ENCODE data around the gene SIRPG. TPM values are rescaled to one million over a fixed set of nuclear protein-coding genes. Genes with fewer than 3 reads are reported as not detected.

Gene SIRPG
- total and polyA plus RNA-seq, 8 donors: 0.98 to 1.1 TPM; not detected in 6

DNA sequence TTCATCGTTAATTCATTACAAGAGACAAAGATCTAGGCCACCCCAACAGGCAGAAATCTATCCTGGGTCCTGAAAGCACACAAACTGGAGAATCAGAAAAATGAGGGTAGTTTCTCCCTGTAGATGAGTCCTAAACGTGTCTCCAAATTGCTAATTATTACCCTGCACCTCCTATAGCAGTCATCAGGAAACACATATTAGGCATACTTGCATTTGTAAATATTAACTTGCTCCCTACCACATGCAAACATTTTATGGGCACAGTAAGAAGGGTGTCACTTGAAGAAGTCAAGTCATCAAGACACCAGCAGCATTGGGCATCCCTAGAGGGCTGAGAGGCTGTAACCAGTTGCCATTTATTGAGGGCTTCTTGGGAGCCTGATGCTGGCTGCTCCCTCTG, 19.8 kb downstream of the SIRPG start:
- no peak for DNase-seq
- 65 to 81% (median 68%) methylated on average over 2 of the region's 2 CpGs for WGBS, 5 donors
- no peak for TF ChIP-seq EP300 (IDR thresholded peaks at IDR 0.05)
- no peak for TF ChIP-seq POLR2A (IDR thresholded peaks at IDR 0.05)
- TF ChIP-seq CTCF (IDR thresholded peaks at IDR 0.05): no peak
- no peak for TF ChIP-seq POLR2AphosphoS5 (IDR thresholded peaks at IDR 0.05)
- no peaks in the 10 kb centered on the region for H3K27me3 ChIP-seq
- intact Hi-C loops (cut with DNase I; ENCODE audit: low total_unique reads): no loop called here
- H3K9me3 ChIP-seq: peaks cover 0 to 7% (median 2%) of the 10 kb centered on the region in 4 donors
- H3K4me1 ChIP-seq: no peaks in the 10 kb centered on the region
- no peak overlapping the region for H3K4me3 ChIP-seq
- H3K36me3 ChIP-seq: no peaks in the 10 kb centered on the region
- no peak overlapping the region for H3K27ac ChIP-seq

- H3K27me3 ChIP-seq: no peaks in the 10 kb centered on the region
- intact Hi-C loops (cut with DNase I; ENCODE audit: low total_unique reads): no loop called here
- no peak overlapping the region for H3K27ac ChIP-seq
- no peaks in the 10 kb centered on the region for H3K4me1 ChIP-seq
- no peaks in the 10 kb centered on the region for H3K36me3 ChIP-seq
- H3K9me3 ChIP-seq: peaks cover 0 to 7% (median 2%) of the 10 kb centered on the region in 4 donors
- WGBS, 5 donors: 56 to 66% (median 61%) methylated on average over 2 of the region's 2 CpGs
- TF ChIP-seq POLR2AphosphoS5 (IDR thresholded peaks at IDR 0.05) (no peak), POLR2A (IDR thresholded peaks at IDR 0.05) (no peak), EP300 (IDR thresholded peaks at IDR 0.05) (no peak), CTCF (IDR thresholded peaks at IDR 0.05) (no peak)
- no peak overlapping the region for H3K4me3 ChIP-seq
- no peak for DNase-seq
Measured at GRCh38 chr20:1637226-1637625, 20.4 kb downstream of the SIRPG start.

DNA sequence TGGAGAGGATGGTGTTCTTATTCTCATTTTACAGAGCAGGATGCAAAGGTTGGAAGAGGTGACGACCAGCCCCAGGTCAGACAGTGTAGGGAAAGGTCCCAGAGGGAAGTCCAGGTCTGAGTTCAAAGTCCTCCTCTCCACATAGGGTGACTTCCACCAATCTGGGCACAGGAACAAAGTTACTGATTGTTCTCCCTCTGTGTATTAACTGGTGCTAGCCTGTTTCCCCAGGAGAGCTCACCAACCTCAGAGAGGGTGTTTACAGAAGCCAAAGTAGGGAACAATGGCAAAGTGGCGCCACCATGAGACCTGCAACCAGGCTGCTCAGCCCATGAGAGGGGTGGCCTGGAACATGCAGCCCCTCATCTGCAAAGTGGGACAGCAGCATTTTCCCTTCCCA, 21.0 kb downstream of the SIRPG start:
- Histone ChIP-seq H3K4me3 (no peak overlapping the region), H3K36me3 (no peaks in the 10 kb centered on the region), H3K9me3 (peaks cover 0 to 7% (median 2%) of the 10 kb centered on the region in 4 donors), H3K27me3 (no peaks in the 10 kb centered on the region), H3K27ac (no peak overlapping the region), H3K4me1 (no peaks in the 10 kb centered on the region)
- no peak for DNase-seq
- intact Hi-C loops (cut with DNase I; ENCODE audit: low total_unique reads): no loop called here
- TF ChIP-seq EP300 (IDR thresholded peaks at IDR 0.05): no peak
- TF ChIP-seq POLR2AphosphoS5 (IDR thresholded peaks at IDR 0.05): no peak
- no peak for TF ChIP-seq POLR2A (IDR thresholded peaks at IDR 0.05)
- no peak for TF ChIP-seq CTCF (IDR thresholded peaks at IDR 0.05)
- WGBS, 5 donors: 46 to 73% (median 48%) methylated on average over 2 of the region's 2 CpGs

- H3K27me3 ChIP-seq: no peaks in the 10 kb centered on the region
- no peak overlapping the region for H3K27ac ChIP-seq
- no peaks in the 10 kb centered on the region for H3K36me3 ChIP-seq
- H3K4me3 ChIP-seq: no peak overlapping the region
- WGBS, 5 donors: 75 to 86% (median 80%) methylated on average over 10 of the region's 10 CpGs
- TF ChIP-seq CTCF (IDR thresholded peaks at IDR 0.05) (no peak), POLR2A (IDR thresholded peaks at IDR 0.05) (no peak), POLR2AphosphoS5 (IDR thresholded peaks at IDR 0.05) (no peak), EP300 (IDR thresholded peaks at IDR 0.05) (no peak)
- H3K9me3 ChIP-seq: peaks cover 0 to 7% (median 2%) of the 10 kb centered on the region in 4 donors
- no peak for DNase-seq
- no peaks in the 10 kb centered on the region for H3K4me1 ChIP-seq
- intact Hi-C loops (cut with DNase I; ENCODE audit: low total_unique reads): no loop called here
Measured at GRCh38 chr20:1635291-1635979, 22.1 kb downstream of the SIRPG start.

All from stomach (tissue), 9 donors.